Liver (tissue), 3 donors: Measurements from ENCODE around the gene C11orf68.

Experiments
- CTCF ChIP-seq: fragments of 150-350 bp; IDR thresholded peaks from 2 replicates; pipeline ENCODE4 v1.5.1; 2017; ENCODE audit warnings: improper control_type of control experiment, low read depth, low read length; ENCODE audit not compliant: missing input control
- EGR1 ChIP-seq, 2 donors: IDR thresholded peaks; 2 replicates each; pipeline ENCODE4 v1.6.1; 2016 to 2018; ENCODE audit warnings: antibody characterized with exemption in 2 of 2, low read depth in 2 of 2
- HNF4A ChIP-seq, 2 donors: conservative IDR thresholded peaks; 2 replicates each; pipeline ENCODE4 v1.6.1; 2016; ENCODE audit warnings: antibody characterized with exemption in 2 of 2, mild to moderate bottlenecking in 2 of 2
- HNF4G ChIP-seq: IDR thresholded peaks from 2 replicates; pipeline ENCODE4 v1.6.1; 2016; ENCODE audit warnings: antibody characterized with exemption
- JUND ChIP-seq, 2 donors: IDR thresholded peaks; 2 replicates each; pipeline ENCODE4 v1.6.1; 2016; ENCODE audit warnings: antibody characterized with exemption in 2 of 2
- NR2F2 ChIP-seq: IDR thresholded peaks from 2 replicates; pipeline ENCODE4 v1.6.1; 2016; ENCODE audit warnings: antibody characterized with exemption
- RAD21 ChIP-seq, 2 donors: IDR thresholded peaks; 2 replicates each; pipeline ENCODE4 v1.6.1; 2016; ENCODE audit warnings: antibody characterized with exemption in 2 of 2, mild to moderate bottlenecking in 2 of 2
- REST ChIP-seq: IDR thresholded peaks from 2 replicates; pipeline ENCODE4 v1.6.1; 2016; ENCODE audit warnings: antibody characterized with exemption, mild to moderate bottlenecking
- RXRA ChIP-seq, 2 donors: IDR thresholded peaks; 2 replicates each; pipeline ENCODE4 v1.6.1; 2017 to 2018; ENCODE audit warnings: antibody characterized with exemption in 2 of 2, mild to moderate bottlenecking in 1 of 2
- SP1 ChIP-seq: IDR thresholded peaks from 2 replicates; pipeline ENCODE4 v1.6.1; 2018; ENCODE audit warnings: antibody characterized with exemption, mild to moderate bottlenecking
- YY1 ChIP-seq: IDR thresholded peaks from 2 replicates; pipeline ENCODE4 v1.6.1; 2016; ENCODE audit warnings: antibody characterized with exemption, mild to moderate bottlenecking
- donor health status: healthy.
- donor health status: healthy.

GRCh38 chr11:65906602-65907001 lies 12.3 kb downstream of the C11orf68 start:
- TF ChIP-seq RAD21 (IDR thresholded peaks at IDR 0.05) (no peak), CTCF (no peak), JUND (IDR thresholded peaks at IDR 0.05) (no peak), REST (no peak), EGR1 (IDR thresholded peaks at IDR 0.05; ENCODE audit: low read depth in 2 of 2) (no peak), YY1 (no peak), HNF4G (no peak), NR2F2 (no peak), HNF4A (conservative IDR thresholded peaks at IDR 0.05) (no peak), SP1 (no peak), RXRA (IDR thresholded peaks at IDR 0.05) (no peak)
